ENCODE measurements around the gene PIP5K1C. TPM values are rescaled to one million over a fixed set of nuclear protein-coding genes. Genes with fewer than 3 reads are reported as not detected.

The PIP5K1C gene
- total RNA-seq, 1 donor from 2014 or later, result 40.1 TPM

DNA sequence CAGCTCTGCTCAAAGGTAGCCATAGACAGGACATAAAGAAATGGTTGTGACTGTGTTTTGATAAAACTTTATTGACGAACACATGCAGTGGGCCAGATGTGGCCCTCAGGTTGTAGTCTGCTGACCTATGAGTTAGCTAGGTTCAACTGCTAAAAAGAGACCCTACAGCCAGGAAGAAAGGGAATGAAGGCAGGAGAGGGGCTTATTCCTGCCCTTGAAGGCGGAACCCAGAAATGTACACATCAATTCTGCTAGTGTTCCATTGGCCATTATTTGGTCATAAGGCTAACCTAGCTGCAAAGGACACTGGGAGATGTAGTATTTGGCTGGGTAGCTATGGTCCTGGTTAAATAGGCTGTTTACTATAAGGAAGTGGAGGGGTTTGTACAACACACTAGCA lies 43.2 kb upstream of the PIP5K1C start:
- H3K4me1 Mint-ChIP-seq, result no peaks in the 10 kb centered on the region
- no peaks in the 10 kb centered on the region for H3K36me3 Mint-ChIP-seq (ENCODE audit: low read depth)
- DNase-seq (ENCODE audit: low read depth, low spot score), result no peak
- TF ChIP-seq CTCF (conservative IDR thresholded peaks at IDR 0.05), result no peak
- H3K27me3 Mint-ChIP-seq (ENCODE audit: low read depth), result no peaks in the 10 kb centered on the region
- H3K9me3 Mint-ChIP-seq, result no peaks in the 10 kb centered on the region
- no peak overlapping the region for H3K27ac Mint-ChIP-seq (ENCODE audit: unreplicated experiment)
- no peak overlapping the region for H3K4me3 Mint-ChIP-seq

GRCh38 chr19:3740431-3740830 lies 40.2 kb upstream of the PIP5K1C start:
- no peak for TF ChIP-seq CTCF (conservative IDR thresholded peaks at IDR 0.05)

DNA sequence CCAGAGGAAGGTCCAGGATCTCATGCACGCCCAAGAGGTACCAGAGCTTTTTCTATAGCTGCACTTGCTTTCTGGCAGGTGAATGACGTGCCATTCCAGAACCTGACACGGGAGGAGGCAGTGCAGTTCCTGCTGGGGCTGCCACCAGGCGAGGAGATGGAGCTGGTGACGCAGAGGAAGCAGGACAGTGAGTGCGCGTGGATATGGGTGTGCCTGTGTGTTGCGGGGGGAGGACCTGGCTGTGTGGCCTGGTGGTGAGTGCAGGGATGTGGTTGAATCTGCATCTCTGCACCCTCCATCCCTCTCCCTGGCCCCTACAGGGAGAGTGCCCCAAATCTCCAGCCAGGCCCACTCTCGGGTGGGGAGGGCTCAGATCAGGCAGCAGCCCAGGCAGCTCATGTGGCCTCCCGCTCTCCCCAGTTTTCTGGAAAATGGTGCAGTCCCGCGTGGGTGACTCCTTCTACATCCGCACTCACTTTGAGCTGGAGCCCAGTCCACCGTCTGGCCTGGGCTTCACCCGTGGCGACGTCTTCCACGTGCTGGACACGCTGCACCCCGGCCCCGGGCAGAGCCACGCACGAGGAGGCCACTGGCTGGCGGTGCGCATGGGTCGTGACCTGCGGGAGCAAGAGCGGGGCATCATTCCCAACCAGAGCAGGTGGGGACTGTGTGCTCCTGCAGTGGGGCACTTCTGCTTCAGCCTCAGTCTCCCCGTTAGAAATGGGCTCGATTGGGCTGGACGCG lies 38.4 kb upstream of the PIP5K1C start:
- Mint-ChIP-seq H3K27ac (ENCODE audit: unreplicated experiment) (no peak overlapping the region), H3K4me1 (no peaks in the 10 kb centered on the region), H3K36me3 (ENCODE audit: low read depth) (no peaks in the 10 kb centered on the region), H3K4me3 (no peak overlapping the region), H3K27me3 (ENCODE audit: low read depth) (peaks cover 7% of the 10 kb centered on the region), H3K9me3 (no peaks in the 10 kb centered on the region)
- DNase-seq (ENCODE audit: low read depth, low spot score), result no peak
- no peak for TF ChIP-seq CTCF (conservative IDR thresholded peaks at IDR 0.05)

More at GRCh38 chr19:3740431-3740830, 40.2 kb upstream of the PIP5K1C start:
- Mint-ChIP-seq H3K4me3 (no peak overlapping the region), H3K27me3 (ENCODE audit: low read depth) (peaks cover 5% of the 10 kb centered on the region), H3K27ac (ENCODE audit: unreplicated experiment) (no peak overlapping the region), H3K36me3 (ENCODE audit: low read depth) (no peaks in the 10 kb centered on the region), H3K4me1 (no peaks in the 10 kb centered on the region), H3K9me3 (no peaks in the 10 kb centered on the region)
- DNase-seq (ENCODE audit: low read depth, low spot score), result no peak

GRCh38 chr19:3737487-3738205 lies 37.4 kb upstream of the PIP5K1C start:
- H3K4me1 Mint-ChIP-seq, result no peaks in the 10 kb centered on the region
- peaks cover 14% of the 10 kb centered on the region for H3K27me3 Mint-ChIP-seq (ENCODE audit: low read depth)
- H3K4me3 Mint-ChIP-seq, result no peak overlapping the region
- no peak overlapping the region for H3K27ac Mint-ChIP-seq (ENCODE audit: unreplicated experiment)
- H3K36me3 Mint-ChIP-seq (ENCODE audit: low read depth), result no peaks in the 10 kb centered on the region
- TF ChIP-seq CTCF (conservative IDR thresholded peaks at IDR 0.05), result no peak
- H3K9me3 Mint-ChIP-seq, result no peaks in the 10 kb centered on the region
- no peak for DNase-seq (ENCODE audit: low read depth, low spot score)

DNA sequence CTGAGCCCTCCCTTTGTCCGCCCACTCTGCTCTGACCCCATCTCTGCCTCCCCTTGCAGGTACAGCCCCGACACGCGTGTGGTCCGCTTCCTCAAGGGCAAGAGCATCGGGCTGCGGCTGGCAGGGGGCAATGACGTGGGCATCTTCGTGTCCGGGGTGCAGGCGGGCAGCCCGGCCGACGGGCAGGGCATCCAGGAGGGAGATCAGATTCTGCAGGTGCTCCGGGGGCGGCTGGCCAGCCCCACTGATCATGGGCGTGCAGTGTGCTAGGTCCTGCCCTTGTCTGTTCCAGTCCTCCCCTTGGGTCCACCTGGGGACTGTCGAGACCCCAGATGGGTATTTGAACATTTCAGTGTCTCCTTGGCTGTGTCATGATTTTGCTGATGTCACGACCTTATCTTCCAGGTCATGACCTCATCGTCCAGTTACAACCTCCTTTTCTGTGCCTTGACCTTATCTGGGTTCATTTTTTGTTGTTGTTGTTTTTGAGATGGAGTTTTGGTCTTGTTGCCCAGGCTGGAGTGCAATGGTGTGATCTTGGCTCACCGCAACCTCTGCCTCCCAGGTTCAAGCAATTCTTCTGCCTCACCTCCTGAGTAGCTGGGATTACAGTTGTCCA lies 35.9 kb upstream of the PIP5K1C start:
- H3K9me3 Mint-ChIP-seq, result no peaks in the 10 kb centered on the region
- H3K27ac Mint-ChIP-seq (ENCODE audit: unreplicated experiment), result peak overlapping the region; percentile 4
- no peak for DNase-seq (ENCODE audit: low read depth, low spot score)
- TF ChIP-seq CTCF (conservative IDR thresholded peaks at IDR 0.05), result no peak
- no peak overlapping the region for H3K4me3 Mint-ChIP-seq
- H3K27me3 Mint-ChIP-seq (ENCODE audit: low read depth), result peaks cover 16% of the 10 kb centered on the region
- no peaks in the 10 kb centered on the region for H3K4me1 Mint-ChIP-seq
- no peaks in the 10 kb centered on the region for H3K36me3 Mint-ChIP-seq (ENCODE audit: low read depth)

Measured in neural crest cell (in vitro differentiated cells).